ENCODE results near the gene MAP2K3.

Gene MAP2K3

DNA sequence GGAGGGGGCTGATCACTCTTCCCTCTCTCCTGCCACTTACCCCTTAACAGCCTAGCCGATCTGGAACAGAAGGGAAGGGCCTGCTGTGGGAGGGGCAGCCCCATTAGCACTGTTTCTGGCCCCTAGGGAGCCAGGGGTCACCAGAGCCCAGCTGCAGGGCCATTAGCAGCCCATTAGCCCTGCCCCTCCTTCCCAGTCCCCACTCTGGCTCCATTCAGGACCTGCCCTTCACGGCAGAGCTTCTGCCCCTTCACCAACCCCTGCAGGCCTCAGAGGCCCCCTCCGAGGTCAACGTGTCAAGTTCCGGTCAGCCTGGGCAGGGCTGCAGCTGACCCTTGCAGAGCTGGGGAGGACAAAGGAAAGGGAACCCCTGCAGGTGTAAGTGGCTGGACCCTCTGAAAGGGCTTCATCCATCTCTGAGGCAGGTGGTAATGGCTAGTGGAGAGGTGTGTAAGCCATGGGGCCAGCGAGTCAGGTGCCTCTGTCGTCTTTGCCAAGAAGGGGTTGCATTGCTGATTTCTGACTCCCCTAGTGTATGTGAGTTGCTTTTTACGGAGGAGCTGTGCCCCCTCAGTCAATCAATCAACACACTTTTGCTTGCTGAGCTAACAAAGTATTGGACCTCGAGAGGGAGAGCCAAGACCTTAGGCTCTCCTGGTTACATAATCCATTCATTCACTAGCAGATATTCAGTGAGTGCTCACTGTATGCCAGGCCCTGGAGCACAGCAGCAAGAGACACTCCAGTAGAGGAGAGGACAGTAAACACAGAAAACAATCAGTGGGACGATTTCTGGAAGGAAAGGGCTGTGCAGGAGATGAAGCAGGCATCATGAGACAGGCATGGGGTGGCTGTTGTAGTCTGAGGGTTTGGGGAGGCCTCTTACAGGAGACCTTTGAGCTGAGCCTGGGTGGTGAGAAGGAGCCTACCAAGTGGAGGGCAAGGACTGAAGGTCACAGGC lies 73.5 kb downstream of the MAP2K3 start:
- no peak for TF ChIP-seq TCF4 (CRISPR knock-in tag; IDR thresholded peaks at IDR 0.05; ENCODE audit: borderline replicate concordance)
- TF ChIP-seq CSDC2 (CRISPR knock-in tag; IDR thresholded peaks at IDR 0.05) = no peak
- no peak for TF ChIP-seq OSR1 (CRISPR knock-in tag; IDR thresholded peaks at IDR 0.05)
- TF ChIP-seq ZFP3 (CRISPR knock-in tag; IDR thresholded peaks at IDR 0.05) = no peak
- no peak for TF ChIP-seq PATZ1 (CRISPR knock-in tag; IDR thresholded peaks at IDR 0.05; ENCODE audit: borderline replicate concordance)
- no peak for TF ChIP-seq POU6F1 (CRISPR knock-in tag; IDR thresholded peaks at IDR 0.05; ENCODE audit: borderline replicate concordance, low read depth)
- no peak for TF ChIP-seq RARB (CRISPR knock-in tag; IDR thresholded peaks at IDR 0.05)
- no peak for TF ChIP-seq CREB5 (CRISPR knock-in tag; IDR thresholded peaks at IDR 0.05; ENCODE audit: low read depth)
- no peak for TF ChIP-seq BACH2 (CRISPR knock-in tag; IDR thresholded peaks at IDR 0.05; ENCODE audit: borderline replicate concordance)
- TF ChIP-seq SNAI2 (CRISPR knock-in tag; IDR thresholded peaks at IDR 0.05) = no peak
- TF ChIP-seq ZNF565 (CRISPR knock-in tag; conservative IDR thresholded peaks at IDR 0.05; ENCODE audit: low read depth) = no peak
- no peak for TF ChIP-seq ARNTL (CRISPR knock-in tag; IDR thresholded peaks at IDR 0.05; ENCODE audit: borderline replicate concordance, low read depth)
- TF ChIP-seq, protein P1, sequence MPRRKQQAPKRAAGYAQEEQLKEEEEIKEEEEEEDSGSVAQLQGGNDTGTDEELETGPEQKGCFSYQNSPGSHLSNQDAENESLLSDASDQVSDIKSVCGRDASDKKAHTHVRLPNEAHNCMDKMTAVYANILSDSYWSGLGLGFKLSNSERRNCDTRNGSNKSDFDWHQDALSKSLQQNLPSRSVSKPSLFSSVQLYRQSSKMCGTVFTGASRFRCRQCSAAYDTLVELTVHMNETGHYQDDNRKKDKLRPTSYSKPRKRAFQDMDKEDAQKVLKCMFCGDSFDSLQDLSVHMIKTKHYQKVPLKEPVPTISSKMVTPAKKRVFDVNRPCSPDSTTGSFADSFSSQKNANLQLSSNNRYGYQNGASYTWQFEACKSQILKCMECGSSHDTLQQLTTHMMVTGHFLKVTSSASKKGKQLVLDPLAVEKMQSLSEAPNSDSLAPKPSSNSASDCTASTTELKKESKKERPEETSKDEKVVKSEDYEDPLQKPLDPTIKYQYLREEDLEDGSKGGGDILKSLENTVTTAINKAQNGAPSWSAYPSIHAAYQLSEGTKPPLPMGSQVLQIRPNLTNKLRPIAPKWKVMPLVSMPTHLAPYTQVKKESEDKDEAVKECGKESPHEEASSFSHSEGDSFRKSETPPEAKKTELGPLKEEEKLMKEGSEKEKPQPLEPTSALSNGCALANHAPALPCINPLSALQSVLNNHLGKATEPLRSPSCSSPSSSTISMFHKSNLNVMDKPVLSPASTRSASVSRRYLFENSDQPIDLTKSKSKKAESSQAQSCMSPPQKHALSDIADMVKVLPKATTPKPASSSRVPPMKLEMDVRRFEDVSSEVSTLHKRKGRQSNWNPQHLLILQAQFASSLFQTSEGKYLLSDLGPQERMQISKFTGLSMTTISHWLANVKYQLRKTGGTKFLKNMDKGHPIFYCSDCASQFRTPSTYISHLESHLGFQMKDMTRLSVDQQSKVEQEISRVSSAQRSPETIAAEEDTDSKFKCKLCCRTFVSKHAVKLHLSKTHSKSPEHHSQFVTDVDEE (CRISPR knock-in tag; IDR thresholded peaks at IDR 0.05) = no peak
- TF ChIP-seq GLIS3 (CRISPR knock-in tag; IDR thresholded peaks at IDR 0.05) = no peak
- no peak for TF ChIP-seq ZC3H10 (CRISPR knock-in tag; IDR thresholded peaks at IDR 0.05)
- no peak; the same call in 2 of the 3 replicates for ATAC-seq

DNA sequence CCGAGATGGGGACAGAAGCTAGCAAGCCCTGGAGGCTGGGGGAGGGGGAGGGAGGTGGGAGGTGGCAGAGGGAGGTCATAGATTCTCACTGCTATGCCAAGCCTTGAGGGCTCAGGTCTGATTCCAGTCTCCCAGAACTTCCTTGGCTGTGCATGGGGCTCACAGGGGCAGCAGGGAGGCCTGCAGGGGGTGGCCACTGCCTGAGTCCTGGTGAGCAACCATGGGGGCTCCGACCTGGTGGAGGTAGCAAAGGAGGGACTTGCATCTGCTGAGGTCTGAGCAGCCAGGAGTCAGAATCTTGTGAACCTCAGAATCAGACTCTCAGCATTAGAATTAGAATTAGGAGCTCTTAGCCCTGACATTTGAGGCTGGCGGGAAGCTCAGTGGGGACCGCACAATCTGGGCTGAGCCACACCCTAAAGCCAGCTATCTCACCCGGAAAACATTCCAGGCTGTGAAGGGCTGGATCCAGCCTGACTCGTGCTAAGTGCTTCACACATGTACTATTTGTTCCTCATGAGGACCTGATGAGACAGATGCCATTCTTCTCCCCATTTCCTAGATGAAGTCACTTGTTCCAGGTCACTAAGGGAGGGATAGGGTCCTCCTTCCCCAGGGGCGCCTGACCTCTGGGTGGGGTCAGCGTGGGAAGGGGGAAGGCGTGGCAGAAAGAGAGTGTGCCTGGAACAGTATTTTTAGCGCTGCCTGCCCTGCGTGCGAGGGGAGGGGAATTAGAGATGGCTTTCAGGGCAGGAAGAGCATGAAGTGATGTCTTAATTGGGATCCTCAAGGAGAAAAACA lies 74.4 kb downstream of the MAP2K3 start:
- TF ChIP-seq TCF4 (CRISPR knock-in tag; IDR thresholded peaks at IDR 0.05; ENCODE audit: borderline replicate concordance) (no peak), POU6F1 (CRISPR knock-in tag; IDR thresholded peaks at IDR 0.05; ENCODE audit: borderline replicate concordance, low read depth) (no peak)
- ATAC-seq = no peak

GRCh38 chr17:21359483-21359840 lies 75.0 kb downstream of the MAP2K3 start:
- TF ChIP-seq CSRNP3 (CRISPR knock-in tag; IDR thresholded peaks at IDR 0.05) = no peak
- no peak for TF ChIP-seq PATZ1 (CRISPR knock-in tag; IDR thresholded peaks at IDR 0.05; ENCODE audit: borderline replicate concordance)
- no peak for TF ChIP-seq ZFP3 (CRISPR knock-in tag; IDR thresholded peaks at IDR 0.05)
- ATAC-seq = no peak
